ENCODE measurements around the gene TEX13B.

Gene TEX13B

DNA sequence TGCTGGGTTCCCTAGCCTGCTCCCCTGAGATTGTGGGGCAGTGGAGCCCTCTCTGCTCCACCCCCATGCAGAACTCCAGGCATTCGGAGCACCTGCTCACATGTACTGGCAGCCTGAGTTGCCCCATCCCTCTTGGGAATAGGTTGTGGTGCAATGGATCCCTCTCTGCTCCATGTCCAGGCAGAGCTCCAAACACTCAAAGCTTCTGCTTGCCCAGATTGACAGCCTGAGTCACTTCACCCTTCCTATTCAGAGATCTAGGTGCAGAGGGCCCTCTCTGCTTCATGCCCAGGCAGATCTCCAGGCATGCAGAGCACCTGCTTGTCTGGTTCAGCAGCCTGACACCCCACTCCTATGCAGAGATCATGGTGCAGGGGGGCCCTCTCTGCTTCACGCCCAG lies 18.6 kb upstream of the TEX13B start:
- no peak for DNase-seq (ENCODE audit: extremely low read depth, insufficient read length)
- H3K27me3 ChIP-seq (replicated peaks; ENCODE audit: control insufficient read depth, insufficient read depth, low read length) = no peaks in the 10 kb centered on the region
- H3K4me3 ChIP-seq (replicated peaks; ENCODE audit: low read depth, low read length) = no peak overlapping the region
- TF ChIP-seq, protein P1, sequence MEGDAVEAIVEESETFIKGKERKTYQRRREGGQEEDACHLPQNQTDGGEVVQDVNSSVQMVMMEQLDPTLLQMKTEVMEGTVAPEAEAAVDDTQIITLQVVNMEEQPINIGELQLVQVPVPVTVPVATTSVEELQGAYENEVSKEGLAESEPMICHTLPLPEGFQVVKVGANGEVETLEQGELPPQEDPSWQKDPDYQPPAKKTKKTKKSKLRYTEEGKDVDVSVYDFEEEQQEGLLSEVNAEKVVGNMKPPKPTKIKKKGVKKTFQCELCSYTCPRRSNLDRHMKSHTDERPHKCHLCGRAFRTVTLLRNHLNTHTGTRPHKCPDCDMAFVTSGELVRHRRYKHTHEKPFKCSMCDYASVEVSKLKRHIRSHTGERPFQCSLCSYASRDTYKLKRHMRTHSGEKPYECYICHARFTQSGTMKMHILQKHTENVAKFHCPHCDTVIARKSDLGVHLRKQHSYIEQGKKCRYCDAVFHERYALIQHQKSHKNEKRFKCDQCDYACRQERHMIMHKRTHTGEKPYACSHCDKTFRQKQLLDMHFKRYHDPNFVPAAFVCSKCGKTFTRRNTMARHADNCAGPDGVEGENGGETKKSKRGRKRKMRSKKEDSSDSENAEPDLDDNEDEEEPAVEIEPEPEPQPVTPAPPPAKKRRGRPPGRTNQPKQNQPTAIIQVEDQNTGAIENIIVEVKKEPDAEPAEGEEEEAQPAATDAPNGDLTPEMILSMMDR (IDR thresholded peaks at IDR 0.05; ENCODE audit: insufficient read depth, low read length, poor library complexity, severe bottlenecking) = no peak
- no peaks in the 10 kb centered on the region for H3K36me3 ChIP-seq (ENCODE audit: control insufficient read depth, insufficient read depth, low read length)

DNA sequence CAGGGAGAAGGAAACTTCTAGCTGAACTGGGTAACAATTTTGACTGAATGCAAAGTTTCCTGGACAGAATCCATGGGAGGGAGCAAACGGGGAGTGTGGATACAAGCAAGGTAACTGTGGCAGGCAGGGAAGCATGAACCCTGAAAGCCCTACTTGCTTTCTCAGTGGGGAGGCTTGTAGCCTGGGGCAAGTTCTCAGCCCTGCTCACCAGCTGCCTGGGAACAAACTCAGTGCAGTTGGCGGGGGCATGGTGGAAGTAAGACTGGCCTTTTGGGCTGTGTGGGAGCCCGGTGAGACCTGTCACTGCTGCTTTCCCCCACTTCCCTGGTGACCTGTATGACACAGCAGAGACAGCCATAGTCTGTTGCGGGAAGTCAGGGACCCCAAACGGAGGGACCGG lies 14.0 kb upstream of the TEX13B start:
- H3K4me3 ChIP-seq (replicated peaks; ENCODE audit: low read depth, low read length) = no peak overlapping the region
- no peaks in the 10 kb centered on the region for H3K36me3 ChIP-seq (ENCODE audit: control insufficient read depth, insufficient read depth, low read length)
- TF ChIP-seq, protein P1 (IDR thresholded peaks at IDR 0.05; ENCODE audit: insufficient read depth, low read length, poor library complexity, severe bottlenecking) = no peak
- no peaks in the 10 kb centered on the region for H3K27me3 ChIP-seq (replicated peaks; ENCODE audit: control insufficient read depth, insufficient read depth, low read length)
- DNase-seq (ENCODE audit: extremely low read depth, insufficient read length) = no peak

DNA sequence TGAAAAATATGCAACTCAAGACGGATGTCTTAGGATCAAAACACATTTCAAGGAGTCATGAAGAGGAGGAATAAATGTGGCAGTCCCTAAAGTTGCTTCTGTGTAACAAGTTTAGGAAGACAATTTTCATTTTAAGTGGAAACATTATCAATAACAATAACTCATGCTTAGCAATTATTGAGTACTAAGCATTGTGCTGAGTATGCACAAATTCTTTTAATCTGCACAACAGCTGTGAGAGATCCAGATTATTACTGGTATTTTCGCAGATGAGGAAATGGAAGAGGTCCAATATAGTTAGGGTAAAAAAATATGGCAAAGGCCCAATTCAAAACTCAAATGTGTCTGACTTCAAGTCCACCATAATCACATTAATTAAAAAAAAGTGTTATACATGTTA lies 2.9 kb upstream of the TEX13B start:
- DNase-seq (ENCODE audit: extremely low read depth, insufficient read length) = no peak
- no peaks in the 10 kb centered on the region for H3K36me3 ChIP-seq (ENCODE audit: control insufficient read depth, insufficient read depth, low read length)
- TF ChIP-seq, protein P1 (IDR thresholded peaks at IDR 0.05; ENCODE audit: insufficient read depth, low read length, poor library complexity, severe bottlenecking) = no peak
- H3K27me3 ChIP-seq (replicated peaks; ENCODE audit: control insufficient read depth, insufficient read depth, low read length) = no peaks in the 10 kb centered on the region
- H3K4me3 ChIP-seq (replicated peaks; ENCODE audit: low read depth, low read length) = no peak overlapping the region

DNA sequence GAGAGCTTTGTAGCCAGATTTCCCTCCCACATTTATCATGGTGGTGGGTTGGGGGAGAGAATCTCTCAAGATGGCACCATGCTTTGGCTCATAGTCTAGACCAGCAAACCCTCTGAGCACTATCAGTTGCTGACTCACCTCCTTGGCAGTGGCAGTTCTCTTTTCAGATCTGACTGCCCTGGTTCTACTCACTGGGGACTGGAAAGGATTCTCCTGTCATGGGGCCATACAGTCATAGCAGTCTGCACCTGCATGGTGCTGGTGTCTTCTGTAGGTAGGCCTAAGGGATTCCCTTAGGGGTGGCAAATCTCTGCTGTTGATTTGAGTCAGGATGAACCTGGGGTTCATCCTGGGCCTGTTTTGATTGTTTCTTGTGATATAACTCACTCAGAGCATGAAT lies 2.6 kb downstream of the TEX13B start:
- no peaks in the 10 kb centered on the region for H3K36me3 ChIP-seq (ENCODE audit: control insufficient read depth, insufficient read depth, low read length)
- no peak overlapping the region for H3K4me3 ChIP-seq (replicated peaks; ENCODE audit: low read depth, low read length)
- no peaks in the 10 kb centered on the region; the same call in 1 of the 2 replicates for H3K27me3 ChIP-seq (replicated peaks; ENCODE audit: control insufficient read depth, insufficient read depth, low read length)
- TF ChIP-seq, protein P1 (IDR thresholded peaks at IDR 0.05; ENCODE audit: insufficient read depth, low read length, poor library complexity, severe bottlenecking) = no peak
- no peak for DNase-seq (ENCODE audit: extremely low read depth, insufficient read length)

DNA sequence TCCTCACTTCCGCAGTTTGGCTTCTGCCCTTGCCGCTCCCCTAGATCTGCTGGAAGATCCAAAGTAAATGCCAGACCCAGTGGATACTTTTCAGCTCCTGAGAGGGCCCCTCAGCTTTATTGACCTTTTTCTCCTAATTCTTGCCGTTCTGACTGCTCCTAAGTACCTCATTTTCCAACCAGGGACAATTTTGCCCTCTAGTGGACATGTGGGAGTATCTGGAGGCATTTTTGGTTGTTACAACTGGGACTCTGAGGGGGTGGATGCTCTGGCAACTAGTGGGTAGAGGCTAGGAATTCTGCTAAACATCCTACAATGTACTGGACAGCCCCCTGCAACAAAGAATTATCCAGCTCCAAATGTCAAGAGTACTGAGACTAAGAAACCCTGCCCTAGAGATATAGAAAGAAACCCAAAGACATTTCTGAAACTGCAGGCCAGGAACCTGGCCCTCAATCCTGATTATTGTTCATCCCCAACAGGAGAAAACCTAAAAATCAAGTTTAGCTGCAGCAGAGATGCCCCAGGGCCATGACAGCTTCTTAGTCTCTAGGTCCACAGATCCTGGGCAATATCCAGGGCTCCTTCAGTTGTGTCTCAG lies 3.4 kb downstream of the TEX13B start:
- Histone ChIP-seq H3K36me3 (ENCODE audit: control insufficient read depth, insufficient read depth, low read length) (no peaks in the 10 kb centered on the region), H3K27me3 (replicated peaks; ENCODE audit: control insufficient read depth, insufficient read depth, low read length) (no peaks in the 10 kb centered on the region; the same call in none of the 2 replicates), H3K4me3 (replicated peaks; ENCODE audit: low read depth, low read length) (no peak overlapping the region)
- no peak for DNase-seq (ENCODE audit: extremely low read depth, insufficient read length)
- TF ChIP-seq, protein P1 (IDR thresholded peaks at IDR 0.05; ENCODE audit: insufficient read depth, low read length, poor library complexity, severe bottlenecking) = peak; percentile 66

DNA sequence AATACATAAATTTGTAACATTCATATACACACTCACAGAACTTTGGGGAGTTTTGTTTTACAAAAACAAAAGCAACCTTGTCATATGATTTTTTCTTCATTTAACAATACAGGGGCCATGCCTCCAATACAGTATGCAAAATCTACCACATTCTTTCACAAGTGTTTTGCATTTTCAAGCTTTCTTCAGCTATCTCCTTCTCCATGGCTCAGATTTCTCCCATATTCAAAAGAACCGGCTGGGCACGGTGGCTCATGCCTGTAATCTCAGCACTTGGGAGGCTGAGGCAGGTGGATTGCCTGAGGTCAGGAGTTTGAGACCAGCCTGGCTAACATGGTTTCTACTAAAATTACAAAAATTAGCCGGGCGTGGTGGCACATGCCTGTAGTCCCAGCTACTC lies 4.1 kb downstream of the TEX13B start:
- DNase-seq (ENCODE audit: extremely low read depth, insufficient read length) = no peak
- Histone ChIP-seq H3K27me3 (replicated peaks; ENCODE audit: control insufficient read depth, insufficient read depth, low read length) (no peaks in the 10 kb centered on the region; the same call in none of the 2 replicates), H3K36me3 (ENCODE audit: control insufficient read depth, insufficient read depth, low read length) (no peaks in the 10 kb centered on the region), H3K4me3 (replicated peaks; ENCODE audit: low read depth, low read length) (no peak overlapping the region)
- TF ChIP-seq, protein P1 (IDR thresholded peaks at IDR 0.05; ENCODE audit: insufficient read depth, low read length, poor library complexity, severe bottlenecking) = no peak

Measured in GM06990 (cell line).